Hepatocyte (in vitro differentiated cells): ENCODE measurements around the gene DMBT1. TPM values are rescaled to one million over a fixed set of nuclear protein-coding genes. Genes with fewer than 3 reads are reported as not detected.

Experiments
- DNase-seq: peaks from one replicate; pipeline ENCODE4 v3.0.0-alpha.2; 2016; ENCODE audit warnings: low spot score
- H2AFZ ChIP-seq: fragments of 200-600 bp; sonication (generic); 2 replicates; pipeline ENCODE4 v1.6.0; 2016; ENCODE audit warnings: antibody characterized with exemption, mild to moderate bottlenecking
- H3K27ac ChIP-seq: fragments of 200-600 bp; sonication (generic); 2 replicates; pipeline ENCODE4 v1.5.1; 2016; ENCODE audit warnings: mild to moderate bottlenecking
- H3K27me3 ChIP-seq: fragments of 200-600 bp; sonication (generic); 2 replicates; pipeline ENCODE4 v1.6.1; 2016
- H3K36me3 ChIP-seq: fragments of 200-600 bp; sonication (generic); replicated peaks from 2 replicates; pipeline ENCODE4 v1.5.1; 2016; ENCODE audit warnings: low read depth; ENCODE audit not compliant: insufficient read depth
- H3K4me1 ChIP-seq: fragments of 200-600 bp; sonication (generic); 2 replicates; pipeline ENCODE4 v1.5.1; 2016; ENCODE audit warnings: mild to moderate bottlenecking, moderate library complexity; ENCODE audit not compliant: insufficient read depth
- H3K4me2 ChIP-seq: fragments of 200-600 bp; sonication (generic); 2 replicates; pipeline ENCODE4 v1.6.0; 2016
- H3K4me3 ChIP-seq: fragments of 200-600 bp; sonication (generic); 2 replicates; pipeline ENCODE4 v1.5.1; 2016; ENCODE audit warnings: mild to moderate bottlenecking
- H3K79me2 ChIP-seq: fragments of 200-600 bp; sonication (generic); 2 replicates; pipeline ENCODE4 v1.6.0; 2017; ENCODE audit warnings: mild to moderate bottlenecking
- H3K9me2 ChIP-seq: fragments of 200-600 bp; sonication (generic); replicated peaks from 2 replicates; pipeline ENCODE4 v1.6.0; 2017; ENCODE audit warnings: mild to moderate bottlenecking; ENCODE audit not compliant: insufficient read depth
- H3K9me3 ChIP-seq: fragments of 200-600 bp; sonication (generic); 2 replicates; pipeline ENCODE4 v1.5.1; 2016; ENCODE audit warnings: low read depth, mild to moderate bottlenecking
- H4K20me1 ChIP-seq: fragments of 200-600 bp; sonication (generic); 2 replicates; pipeline ENCODE4 v1.6.0; 2016; ENCODE audit warnings: mild to moderate bottlenecking; ENCODE audit not compliant: insufficient read depth, poor library complexity, severe bottlenecking
- EZH2 ChIP-seq: fragments of 200-600 bp; sonication (generic); IDR thresholded peaks from 2 replicates; pipeline ENCODE4 v1.6.1; 2016; ENCODE audit warnings: antibody characterized with exemption, mild to moderate bottlenecking, borderline replicate concordance
- EZH2phosphoT487 ChIP-seq: fragments of 200-600 bp; sonication (generic); IDR thresholded peaks from one replicate; pipeline ENCODE4 v1.6.1; 2018; ENCODE audit warnings: antibody characterized with exemption, mild to moderate bottlenecking, low read depth, moderate library complexity; ENCODE audit not compliant: unreplicated experiment, severe bottlenecking
- WGBS: methylation state at CpG from one replicate; pipeline ENCODE4 v1.1.6; 2016; ENCODE audit warnings: low lambda C conversion rate; ENCODE audit errors: missing lambda C conversion rate; 5-methylcytosine and 5-hydroxymethylcytosine counted together
- polyA plus RNA-seq: library from polyadenylated mRNA; unstranded; fragments of >200 nt; fragmentation: Nextera tagmentation; extraction: Ambion mirVana; gene quantifications from 2 replicates; pipeline ENCODE4 v1.2.1, GENCODE V29; 2016
- total RNA-seq: library from RNA; depleted of rRNA; stranded (reverse); fragments of >200 nt; gene quantifications from 2 replicates; pipeline ENCODE4 v1.2.3, GENCODE V29; 2014
- TF ChIP-seq, protein P1 (sequence below): fragments of 200-600 bp; sonication (generic); IDR thresholded peaks from 2 replicates; pipeline ENCODE4 v1.5.1; 2016; ENCODE audit warnings: antibody characterized with exemption, mild to moderate bottlenecking; ENCODE audit not compliant: poor library complexity

The DMBT1 gene
- total and polyA plus RNA-seq, 2 experiments from 2014 or later, result 1.5 TPM; not detected in 1

DNA sequence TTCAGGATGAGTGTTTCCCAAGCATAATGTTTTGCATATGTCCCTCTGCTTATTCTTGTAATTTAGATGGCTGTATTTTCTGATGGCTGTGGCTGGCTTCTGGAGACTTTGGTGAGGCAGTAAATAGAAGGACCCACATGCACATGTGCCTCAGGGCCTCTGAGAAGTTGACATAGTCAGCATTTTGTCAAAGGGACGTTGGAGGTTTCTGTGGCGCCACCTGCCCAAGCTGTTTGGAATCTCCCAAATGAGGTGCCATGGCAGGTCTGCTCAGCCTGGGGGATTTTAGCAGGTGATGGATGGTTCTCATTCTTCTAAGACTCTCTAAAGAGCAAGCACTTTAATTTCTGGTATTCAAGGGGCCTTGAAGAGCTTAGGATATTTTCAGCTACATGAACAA lies 109.3 kb downstream of the DMBT1 start:
- Histone ChIP-seq H3K9me2 (no peaks in the 10 kb centered on the region), H3K4me2 (no peak overlapping the region), H2AFZ (no peak overlapping the region), H3K36me3 (no peaks in the 10 kb centered on the region), H4K20me1 (no peaks in the 10 kb centered on the region), H3K9me3 (no peaks in the 10 kb centered on the region), H3K27me3 (peaks cover 14% of the 10 kb centered on the region), H3K4me3 (no peak overlapping the region), H3K4me1 (no peaks in the 10 kb centered on the region), H3K27ac (no peak overlapping the region), H3K79me2 (no peaks in the 10 kb centered on the region)
- WGBS, result 48% methylated on average over 2 of the region's 2 CpGs
- TF ChIP-seq, protein P1, sequence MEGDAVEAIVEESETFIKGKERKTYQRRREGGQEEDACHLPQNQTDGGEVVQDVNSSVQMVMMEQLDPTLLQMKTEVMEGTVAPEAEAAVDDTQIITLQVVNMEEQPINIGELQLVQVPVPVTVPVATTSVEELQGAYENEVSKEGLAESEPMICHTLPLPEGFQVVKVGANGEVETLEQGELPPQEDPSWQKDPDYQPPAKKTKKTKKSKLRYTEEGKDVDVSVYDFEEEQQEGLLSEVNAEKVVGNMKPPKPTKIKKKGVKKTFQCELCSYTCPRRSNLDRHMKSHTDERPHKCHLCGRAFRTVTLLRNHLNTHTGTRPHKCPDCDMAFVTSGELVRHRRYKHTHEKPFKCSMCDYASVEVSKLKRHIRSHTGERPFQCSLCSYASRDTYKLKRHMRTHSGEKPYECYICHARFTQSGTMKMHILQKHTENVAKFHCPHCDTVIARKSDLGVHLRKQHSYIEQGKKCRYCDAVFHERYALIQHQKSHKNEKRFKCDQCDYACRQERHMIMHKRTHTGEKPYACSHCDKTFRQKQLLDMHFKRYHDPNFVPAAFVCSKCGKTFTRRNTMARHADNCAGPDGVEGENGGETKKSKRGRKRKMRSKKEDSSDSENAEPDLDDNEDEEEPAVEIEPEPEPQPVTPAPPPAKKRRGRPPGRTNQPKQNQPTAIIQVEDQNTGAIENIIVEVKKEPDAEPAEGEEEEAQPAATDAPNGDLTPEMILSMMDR, result no peak
- TF ChIP-seq EZH2 (no peak), EZH2phosphoT487 (no peak)
- DNase-seq, result no peak

DNA sequence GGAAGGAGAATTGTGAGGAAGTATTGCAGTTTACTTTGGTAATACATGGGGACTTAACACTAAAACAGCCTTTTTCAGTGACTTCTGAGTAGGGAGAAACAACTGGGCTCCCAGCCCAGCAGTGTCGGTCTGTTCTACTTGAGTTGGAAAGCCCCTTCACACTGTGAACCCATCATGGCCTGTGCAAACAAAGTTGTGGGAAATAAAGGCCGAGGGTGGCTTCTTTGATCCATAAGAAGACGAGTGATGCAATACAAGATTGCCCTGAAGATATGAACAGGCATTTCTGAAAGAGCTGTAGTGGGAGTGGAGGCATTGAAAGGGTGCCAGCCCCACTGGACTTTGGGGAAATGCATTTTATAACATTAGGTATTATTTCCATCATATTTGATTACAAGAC lies 110.8 kb downstream of the DMBT1 start:
- H3K9me3 ChIP-seq, result no peaks in the 10 kb centered on the region
- H3K27ac ChIP-seq, result no peak overlapping the region
- H3K4me1 ChIP-seq, result no peaks in the 10 kb centered on the region
- peaks cover 3% of the 10 kb centered on the region for H3K27me3 ChIP-seq
- H3K79me2 ChIP-seq, result no peaks in the 10 kb centered on the region
- 54% methylated on average over 3 of the region's 3 CpGs for WGBS
- H2AFZ ChIP-seq, result no peak overlapping the region
- no peaks in the 10 kb centered on the region for H3K36me3 ChIP-seq
- no peak for DNase-seq
- H3K4me2 ChIP-seq, result no peak overlapping the region
- H3K9me2 ChIP-seq, result no peaks in the 10 kb centered on the region
- TF ChIP-seq EZH2phosphoT487, result no peak
- no peak for TF ChIP-seq EZH2
- TF ChIP-seq, protein P1, result no peak
- H3K4me3 ChIP-seq, result no peak overlapping the region
- no peaks in the 10 kb centered on the region for H4K20me1 ChIP-seq

DNA sequence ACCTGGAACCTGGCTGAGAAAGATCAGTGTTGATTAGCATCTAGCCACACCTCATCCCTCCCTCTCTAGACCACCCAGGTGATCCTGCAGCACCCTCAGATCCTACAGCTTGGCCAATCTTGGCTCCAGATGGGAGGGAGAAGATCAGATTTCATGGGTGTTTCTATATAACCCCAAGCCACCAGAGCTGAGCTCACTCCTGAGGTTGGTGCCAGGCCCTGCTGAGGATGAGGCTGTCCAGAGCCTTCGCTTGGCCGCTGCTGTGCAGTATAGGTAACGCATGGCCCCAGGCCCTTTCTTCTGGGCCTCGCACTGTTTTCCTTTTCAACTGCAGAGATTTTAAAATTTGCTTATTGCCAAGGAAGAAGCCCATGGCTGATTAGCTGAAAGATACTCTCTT lies 112.1 kb downstream of the DMBT1 start:
- H3K9me2 ChIP-seq, result no peaks in the 10 kb centered on the region
- H3K27me3 ChIP-seq, result peaks cover 7% of the 10 kb centered on the region
- H3K79me2 ChIP-seq, result no peaks in the 10 kb centered on the region
- H4K20me1 ChIP-seq, result no peaks in the 10 kb centered on the region
- H3K4me1 ChIP-seq, result no peaks in the 10 kb centered on the region
- no peaks in the 10 kb centered on the region for H3K9me3 ChIP-seq
- 69% methylated on average over 4 of the region's 4 CpGs for WGBS
- no peak overlapping the region for H3K27ac ChIP-seq
- H2AFZ ChIP-seq, result no peak overlapping the region
- H3K4me2 ChIP-seq, result no peak overlapping the region
- H3K4me3 ChIP-seq, result no peak overlapping the region
- H3K36me3 ChIP-seq, result no peaks in the 10 kb centered on the region
- TF ChIP-seq EZH2phosphoT487 (no peak), EZH2 (no peak)
- TF ChIP-seq, protein P1, result no peak
- no peak for DNase-seq

DNA sequence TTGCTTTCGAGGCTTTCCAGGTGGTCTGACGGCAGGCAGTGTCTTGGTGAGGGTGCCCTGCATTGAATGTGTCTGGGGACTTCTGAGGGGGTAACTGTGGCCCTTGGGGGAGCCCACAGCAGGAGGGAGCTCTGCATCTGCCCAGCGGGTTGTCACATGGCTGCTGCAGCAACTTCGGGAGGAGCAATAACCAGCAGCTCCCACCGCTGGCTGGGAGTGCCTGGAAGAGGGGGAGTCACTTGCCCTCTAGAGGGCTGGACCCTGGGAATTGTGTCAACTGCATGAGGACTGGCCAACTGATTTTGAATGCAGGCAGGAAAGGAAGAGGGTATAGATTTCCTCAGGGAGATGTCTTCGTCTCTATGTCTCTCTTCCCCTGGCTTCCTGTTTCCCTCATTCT lies 112.7 kb downstream of the DMBT1 start:
- Histone ChIP-seq H2AFZ (no peak overlapping the region), H3K27me3 (peaks cover 7% of the 10 kb centered on the region), H3K4me2 (no peak overlapping the region), H3K79me2 (no peaks in the 10 kb centered on the region), H3K36me3 (no peaks in the 10 kb centered on the region), H3K27ac (no peak overlapping the region), H3K4me3 (no peak overlapping the region), H3K9me2 (no peaks in the 10 kb centered on the region), H4K20me1 (no peaks in the 10 kb centered on the region), H3K4me1 (no peaks in the 10 kb centered on the region), H3K9me3 (no peaks in the 10 kb centered on the region)
- TF ChIP-seq EZH2 (no peak), EZH2phosphoT487 (no peak)
- TF ChIP-seq, protein P1, result no peak
- WGBS, result 72% methylated on average over 6 of the region's 6 CpGs
- no peak for DNase-seq
